ENCODE results near the gene SLC32A1. TPM values are rescaled to one million over a fixed set of nuclear protein-coding genes. Genes with fewer than 3 reads are reported as not detected.

The SLC32A1 gene
- total RNA-seq, 1 experiment from 2014 or later, result not detected

- ChIA-PET POLR2A (no interaction called here), CTCF (no interaction called here), RAD21 (ENCODE audit: low non-redundant PET in 1 of 2, low total read pairs in 2 of 2, uncharacterized antibody in 2 of 2, unreplicated experiment in 2 of 2) (no interaction called here)
- Histone ChIP-seq H3K4me2 (ENCODE audit: low read length) (no peak overlapping the region), H3K9me3 (ENCODE audit: control insufficient read depth in 1 of 2, insufficient read depth in 1 of 2, low read depth in 1 of 2, low read length in 2 of 2) (no peaks in the 10 kb centered on the region), H3K79me2 (ENCODE audit: insufficient read depth, low read length) (no peaks in the 10 kb centered on the region), H3K36me3 (ENCODE audit: control insufficient read depth in 1 of 2, insufficient read depth in 2 of 2, low read length in 2 of 2) (no peaks in the 10 kb centered on the region), H3K27ac (ENCODE audit: low read depth, low read length) (no peak overlapping the region), H3K4me1 (ENCODE audit: control insufficient read depth in 1 of 2, insufficient read depth in 2 of 2, low read length in 2 of 2) (no peaks in the 10 kb centered on the region), H2AFZ (ENCODE audit: low read depth, low read length, poor library complexity, severe bottlenecking) (no peak overlapping the region), H3K9me2 (ENCODE audit: insufficient read depth) (no peaks in the 10 kb centered on the region), H3K9ac (ENCODE audit: low read length) (no peak overlapping the region), H3K4me3 (replicated peaks in 1 of 2; ENCODE audit: low read depth in 1 of 2, low read length in 2 of 2) (no peak overlapping the region), H3K27me3 (ENCODE audit: insufficient read depth, low read length) (peaks cover 27% of the 10 kb centered on the region), H4K20me1 (ENCODE audit: insufficient read depth) (no peaks in the 10 kb centered on the region)
- ATAC-seq, result no peak
- no peak for DNase-seq (ENCODE audit: low read depth, low spot score)
- TF ChIP-seq POLR2A (IDR thresholded peaks at IDR 0.05; ENCODE audit: borderline replicate concordance, extremely low read depth, insufficient read depth, insufficient read length), result no peak
- no peak for TF ChIP-seq REST (IDR thresholded peaks at IDR 0.05; ENCODE audit: low read depth)
- TF ChIP-seq EZH2phosphoT487 (IDR thresholded peaks at IDR 0.05; ENCODE audit: borderline replicate concordance), result no peak
- no TSS peak for BruUV-seq (replicated peaks)
- intact Hi-C loops (cut with micrococcal nuclease), result no loop called here
These were observed 401 bp downstream of the SLC32A1 start for GRCh38 chr20:38724626-38725147.

DNA sequence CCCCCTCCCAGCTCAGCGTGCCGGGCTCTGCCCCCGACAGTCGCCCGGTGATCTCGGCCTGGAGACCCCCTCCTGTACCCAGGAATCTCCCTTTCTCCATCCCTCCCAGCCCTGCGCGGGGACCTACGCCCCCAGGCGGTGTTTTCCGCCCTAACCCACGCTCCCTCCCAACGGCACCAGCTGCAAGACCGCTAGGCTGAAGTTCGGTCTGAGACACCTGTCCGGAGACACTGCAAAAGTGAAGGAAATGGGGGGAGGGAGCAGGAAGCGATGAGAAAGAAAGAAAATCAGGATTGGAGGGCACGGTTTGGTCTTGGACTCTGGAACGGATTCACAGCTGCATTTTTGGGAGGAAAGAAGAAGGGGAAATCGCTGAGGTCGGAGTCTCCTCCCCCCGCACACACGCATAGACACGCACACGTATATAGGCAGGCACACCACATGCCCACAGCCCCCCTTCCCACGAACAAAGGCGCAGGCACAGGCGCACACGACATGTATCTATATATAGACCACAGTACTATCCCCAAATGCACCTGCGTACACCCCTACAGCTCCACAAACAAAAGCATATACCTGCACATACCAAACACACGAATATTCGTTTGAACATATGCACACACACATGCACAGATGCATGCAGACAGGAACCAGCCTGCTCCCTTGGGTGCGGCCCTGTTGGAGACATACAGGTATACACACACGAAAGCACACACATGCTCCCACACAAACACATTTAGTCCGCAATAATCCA is 1.0 kb downstream of the SLC32A1 start:
- no peaks in the 10 kb centered on the region for H4K20me1 ChIP-seq (ENCODE audit: insufficient read depth)
- H3K9me2 ChIP-seq (ENCODE audit: insufficient read depth), result no peaks in the 10 kb centered on the region
- H3K9me3 ChIP-seq (ENCODE audit: control insufficient read depth in 1 of 2, insufficient read depth in 1 of 2, low read depth in 1 of 2, low read length in 2 of 2), result no peaks in the 10 kb centered on the region
- RAD21 ChIA-PET (ENCODE audit: low non-redundant PET in 1 of 2, low total read pairs in 2 of 2, uncharacterized antibody in 2 of 2, unreplicated experiment in 2 of 2), result no interaction called here
- H2AFZ ChIP-seq (ENCODE audit: low read depth, low read length, poor library complexity, severe bottlenecking), result no peak overlapping the region
- intact Hi-C loops (cut with micrococcal nuclease), result no loop called here
- H3K36me3 ChIP-seq (ENCODE audit: control insufficient read depth in 1 of 2, insufficient read depth in 2 of 2, low read length in 2 of 2), result no peaks in the 10 kb centered on the region
- DNase-seq (ENCODE audit: low read depth, low spot score) (no peak), ATAC-seq (no peak)
- no peak overlapping the region for H3K4me2 ChIP-seq (ENCODE audit: low read length)
- H3K9ac ChIP-seq (ENCODE audit: low read length), result no peak overlapping the region
- no peaks in the 10 kb centered on the region for H3K79me2 ChIP-seq (ENCODE audit: insufficient read depth, low read length)
- no peak overlapping the region for H3K27ac ChIP-seq (ENCODE audit: low read depth, low read length)
- H3K27me3 ChIP-seq (ENCODE audit: insufficient read depth, low read length), result peaks cover 21% of the 10 kb centered on the region
- no TSS peak for BruUV-seq (replicated peaks)
- POLR2A ChIA-PET, result no interaction called here
- CTCF ChIA-PET, result no interaction called here
- H3K4me1 ChIP-seq (ENCODE audit: control insufficient read depth in 1 of 2, insufficient read depth in 2 of 2, low read length in 2 of 2), result peaks cover under 1 to 6% of the 10 kb centered on the region in 2 experiments; a peak in 3 of 4 replicates
- H3K4me3 ChIP-seq (replicated peaks in 1 of 2; ENCODE audit: low read depth in 1 of 2, low read length in 2 of 2), result no peak overlapping the region
- TF ChIP-seq EZH2 (IDR thresholded peaks at IDR 0.05) (no peak), ELF1 (IDR thresholded peaks at IDR 0.05; ENCODE audit: borderline replicate concordance, low read depth) (no peak), CEBPB (IDR thresholded peaks at IDR 0.05; ENCODE audit: low read depth) (no peak), ZNF274 (IDR thresholded peaks at IDR 0.05; ENCODE audit: low read depth, low read length) (no peak), SRF (IDR thresholded peaks at IDR 0.05; ENCODE audit: low read depth) (no peak), MAX (IDR thresholded peaks at IDR 0.05) (no peak), CBX3 (IDR thresholded peaks at IDR 0.05; ENCODE audit: low read depth) (no peak), JUND (IDR thresholded peaks at IDR 0.05) (no peak), RAD21 (IDR thresholded peaks at IDR 0.05; ENCODE audit: low read depth) (no peak), ATF3 (IDR thresholded peaks at IDR 0.05) (no peak), SP1 (IDR thresholded peaks at IDR 0.05; ENCODE audit: low read depth) (no peak), CTCF (IDR thresholded peaks at IDR 0.05 in 2 of 3, conservative IDR thresholded peaks at IDR 0.05 in 1 of 3; ENCODE audit: borderline replicate concordance in 1 of 3, insufficient read depth in 1 of 3, low read depth in 2 of 3, low read length in 2 of 3) (no peak), SIN3A (IDR thresholded peaks at IDR 0.05; ENCODE audit: low read depth) (no peak)
